GOT3 (cell line): ENCODE measurements around the gene CRIP1.

ENCODE experiments used
- DNase-seq: peaks from one replicate; lab custom pipeline; 2025; ENCODE audit warnings: mixed read lengths; lab: John Stamatoyannopoulos, UW

The CRIP1 gene

GRCh38 chr14:105486163-105486973 lies at the start of gene CRIP1:
Gene CRIP1, plus strand, starts transcription at chr14:105486886. Its CDS starts 374 bp downstream, at chr14:105487260.
- no peak for DNase-seq

- no peak for DNase-seq
Observed at GRCh38 chr14:105436891-105437722, 49.6 kb upstream of the CRIP1 start.

- DNase-seq: no peak
Observed at GRCh38 chr14:105437723-105438500, 48.8 kb upstream of the CRIP1 start.

- DNase-seq: no peak
Observed at GRCh38 chr14:105439179-105439578, 47.5 kb upstream of the CRIP1 start.

- DNase-seq: no peak
Observed at GRCh38 chr14:105439710-105440553, 46.8 kb upstream of the CRIP1 start.

- no peak for DNase-seq
Observed at GRCh38 chr14:105440554-105440900, 46.2 kb upstream of the CRIP1 start.

- no peak for DNase-seq
Observed at GRCh38 chr14:105440992-105441391, 45.7 kb upstream of the CRIP1 start.

- no peak for DNase-seq
Observed at GRCh38 chr14:105442125-105442524, 44.6 kb upstream of the CRIP1 start.

- no peak for DNase-seq
Observed at GRCh38 chr14:105442834-105443233, 43.9 kb upstream of the CRIP1 start.

GRCh38 chr14:105444859-105445258 lies 41.8 kb upstream of the CRIP1 start:
- no peak for DNase-seq

- no peak for DNase-seq
Observed at GRCh38 chr14:105445290-105445689, 41.4 kb upstream of the CRIP1 start.

- DNase-seq: no peak
Observed at GRCh38 chr14:105445901-105446845, 40.5 kb upstream of the CRIP1 start.

- no peak for DNase-seq
Observed at GRCh38 chr14:105446971-105447370, 39.7 kb upstream of the CRIP1 start.

- no peak for DNase-seq
Observed at GRCh38 chr14:105447651-105448640, 38.7 kb upstream of the CRIP1 start.

- DNase-seq: no peak
Observed at GRCh38 chr14:105448706-105449111, 38.0 kb upstream of the CRIP1 start.

GRCh38 chr14:105449276-105450122 lies 37.2 kb upstream of the CRIP1 start:
- DNase-seq: no peak

GRCh38 chr14:105450123-105450505 lies 36.6 kb upstream of the CRIP1 start:
- DNase-seq: no peak
